ENCODE data around the gene GALNT9. TPM values are rescaled to one million over a fixed set of nuclear protein-coding genes. Genes with fewer than 3 reads are reported as not detected.
"Not testable (repeated sequence)": the region's sequence is repeated elsewhere in the genome, so short reads cannot be mapped to it uniquely, and the experiment has no call there.

GALNT9 gene
- total RNA-seq, 1 donor from 2014 or later, result 4.9 TPM

GRCh38 chr12:132258543-132258942, 70.8 kb downstream of the GALNT9 start:
- DNase-seq (ENCODE audit: low spot score in 2 of 2), result no peak
- no peak for FAIRE-seq

GRCh38 chr12:132257955-132258490, 71.4 kb downstream of the GALNT9 start:
- no peak for FAIRE-seq
- no peak for DNase-seq (ENCODE audit: low spot score in 2 of 2)

GRCh38 chr12:132257206-132257954, 72.0 kb downstream of the GALNT9 start:
- DNase-seq (ENCODE audit: low spot score in 2 of 2), result no peak
- no peak for FAIRE-seq

- no peak for FAIRE-seq
These were observed 72.7 kb downstream of the GALNT9 start for GRCh38 chr12:132256646-132257045.

GRCh38 chr12:132255642-132256041, 73.7 kb downstream of the GALNT9 start:
- FAIRE-seq (no peak), DNase-seq (ENCODE audit: low spot score in 2 of 2) (no peak)

More at GRCh38 chr12:132256646-132257045, 72.7 kb downstream of the GALNT9 start:
- DNase-seq (ENCODE audit: low spot score in 2 of 2), result no peak

GRCh38 chr12:132253698-132254480, 75.5 kb downstream of the GALNT9 start:
- FAIRE-seq (no peak), DNase-seq (ENCODE audit: low spot score in 2 of 2) (no peak)

DNA sequence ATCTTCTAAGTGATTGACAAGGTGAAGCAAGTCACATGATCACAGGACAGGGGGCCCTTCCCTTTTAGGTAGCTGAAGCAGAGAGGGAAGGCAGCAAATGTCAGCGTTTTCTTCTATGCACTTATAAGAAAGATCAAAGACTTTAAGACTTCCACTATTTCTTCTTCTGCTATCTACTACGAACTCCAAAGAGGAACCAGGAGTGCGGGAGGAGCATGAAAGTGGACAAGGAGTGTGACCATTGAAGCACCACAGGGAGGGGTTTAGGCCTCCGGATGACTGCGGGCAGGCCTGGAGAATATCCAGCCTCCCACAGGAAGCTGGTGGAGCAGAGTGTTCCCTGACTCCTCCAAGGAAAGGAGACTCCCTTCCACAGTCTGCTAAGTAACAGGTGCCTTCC, 76.4 kb downstream of the GALNT9 start:
- not testable (repeated sequence) for FAIRE-seq; DNase-seq (ENCODE audit: low spot score in 2 of 2)

DNA sequence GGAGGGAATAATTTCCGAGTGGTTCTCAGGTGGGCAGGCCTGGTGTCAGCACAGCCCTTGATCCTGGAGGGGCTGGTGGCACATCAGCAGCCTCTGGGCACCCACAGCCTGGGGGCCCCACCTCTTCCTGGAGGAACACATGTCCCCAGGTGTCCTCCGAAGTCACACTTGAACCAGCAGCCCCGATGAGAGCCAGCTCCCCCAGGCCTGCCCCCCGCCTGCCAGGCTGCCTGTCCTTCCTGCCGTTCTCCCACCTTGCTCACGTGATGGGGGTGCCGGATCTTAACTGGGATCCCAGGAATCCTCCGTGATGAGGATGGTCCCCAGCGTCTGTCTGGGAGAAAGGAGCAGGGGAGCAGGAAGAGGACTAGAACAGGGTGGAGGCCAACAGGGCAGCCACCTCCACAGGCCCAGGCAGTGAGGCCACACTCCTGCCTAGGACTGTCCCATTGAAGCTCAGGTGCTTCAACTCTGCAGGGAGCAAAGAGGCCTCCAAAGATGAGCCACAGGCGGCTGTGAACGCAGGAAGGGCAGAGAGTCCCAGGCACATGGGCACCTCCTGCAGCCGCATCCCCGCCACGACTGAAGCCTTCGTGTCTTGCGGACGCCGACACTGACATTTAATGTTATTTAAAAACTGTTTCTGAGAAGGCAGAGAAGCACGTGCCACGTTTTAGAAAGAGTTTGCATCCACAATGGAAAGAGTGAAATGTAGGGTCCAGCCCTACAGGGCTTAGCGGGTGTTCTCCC, 77.5 kb downstream of the GALNT9 start:
- no peak for FAIRE-seq
- DNase-seq (ENCODE audit: low spot score in 2 of 2), result no peak

- no peak for DNase-seq (ENCODE audit: low spot score in 2 of 2)
- FAIRE-seq, result no peak
These were observed 78.1 kb downstream of the GALNT9 start for GRCh38 chr12:132251310-132251709.

- DNase-seq (ENCODE audit: low spot score in 2 of 2), result no peak
- no peak for FAIRE-seq
These were observed 78.7 kb downstream of the GALNT9 start for GRCh38 chr12:132250707-132251106.

DNA sequence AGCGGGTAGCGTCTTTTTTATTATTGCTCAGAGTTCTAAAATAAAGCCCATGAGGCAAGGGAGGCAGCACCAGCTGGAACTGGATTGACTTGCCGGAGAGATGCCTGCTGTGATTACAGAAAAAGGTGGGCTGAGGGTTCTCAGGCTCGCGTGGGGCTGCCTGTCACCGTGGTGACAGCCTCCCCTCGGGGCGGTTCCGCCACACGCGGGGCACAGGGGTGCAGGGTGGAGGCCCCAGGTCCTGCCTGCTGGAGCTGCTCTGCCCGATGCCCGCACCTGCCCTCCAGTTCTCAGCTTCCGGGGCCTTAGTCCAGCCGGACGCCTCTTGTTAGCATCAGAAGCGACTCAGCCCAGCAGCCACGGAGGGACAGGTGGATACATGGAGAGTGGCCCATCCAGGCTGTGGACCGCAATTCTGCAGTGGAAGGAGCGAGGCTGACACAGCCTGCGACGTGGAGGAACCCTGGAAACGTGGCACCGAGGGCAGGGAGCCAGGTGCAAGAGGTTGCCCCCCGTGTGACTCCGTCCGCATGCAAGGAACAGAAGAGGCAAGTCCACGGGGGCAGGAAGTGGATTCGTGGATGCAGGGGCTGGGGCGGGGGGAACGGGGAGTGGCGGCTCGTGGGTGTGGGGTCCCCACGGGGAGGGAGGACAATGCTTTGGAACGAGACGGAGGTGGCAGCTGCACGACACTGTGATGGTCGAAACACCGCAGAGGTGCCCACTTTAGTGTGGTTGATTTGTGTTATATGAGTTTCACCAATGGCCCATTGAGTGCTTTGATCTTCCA, 79.5 kb downstream of the GALNT9 start:
- FAIRE-seq, result no peak
- DNase-seq (ENCODE audit: low spot score in 2 of 2), result no peak

- no peak for DNase-seq (ENCODE audit: low spot score in 2 of 2)
- FAIRE-seq, result no peak
These were observed 80.8 kb downstream of the GALNT9 start for GRCh38 chr12:132248453-132249167.

- FAIRE-seq (no peak), DNase-seq (ENCODE audit: low spot score in 2 of 2) (no peak)
These were observed 81.5 kb downstream of the GALNT9 start for GRCh38 chr12:132247718-132248452.

GRCh38 chr12:132246997-132247717, 82.2 kb downstream of the GALNT9 start:
- no peak for DNase-seq (ENCODE audit: low spot score in 2 of 2)
- no peak for FAIRE-seq

GRCh38 chr12:132245521-132246101, 83.8 kb downstream of the GALNT9 start:
- FAIRE-seq (no peak), DNase-seq (ENCODE audit: low spot score in 2 of 2) (no peak)

DNA sequence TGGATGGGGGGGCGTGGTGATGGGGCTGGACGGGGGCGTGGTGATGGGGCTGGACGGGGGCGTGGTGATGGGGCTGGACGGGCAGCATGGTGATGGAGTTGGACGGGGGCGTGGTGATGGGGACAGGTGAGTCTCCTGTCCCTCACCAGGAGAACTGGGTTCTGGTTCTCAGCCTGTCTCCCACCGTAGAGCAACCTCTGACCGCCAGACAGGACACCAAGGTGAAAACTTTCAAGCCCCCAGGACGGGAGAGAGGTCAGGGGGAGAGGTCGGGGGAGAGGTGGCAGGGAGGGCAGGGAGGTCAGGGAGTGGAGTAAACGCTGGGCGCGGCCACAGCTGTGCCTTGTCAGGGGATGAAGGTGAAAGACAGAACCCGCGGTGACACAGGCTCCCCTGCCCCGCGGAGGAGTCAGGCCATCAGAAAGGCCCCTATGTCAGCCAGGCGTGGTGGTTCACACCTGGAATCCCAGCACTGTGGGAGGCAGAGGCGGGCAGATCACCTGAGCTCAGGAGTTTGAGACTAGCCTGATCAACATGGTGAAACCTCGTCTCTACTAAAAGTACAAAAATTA, 84.6 kb downstream of the GALNT9 start:
- no peak for FAIRE-seq
- DNase-seq (ENCODE audit: low spot score in 2 of 2), result no peak

GRCh38 chr12:132243596-132244310, 85.6 kb downstream of the GALNT9 start:
- no peak for DNase-seq (ENCODE audit: low spot score in 2 of 2)
- FAIRE-seq, result no peak

All from frontal cortex (tissue), 4 donors.